ENCODE data around the gene CCL25.
"Not testable (repeated sequence)": the region's sequence is repeated elsewhere in the genome, so short reads cannot be mapped to it uniquely, and the experiment has no call there.

The CCL25 gene

GRCh38 chr19:8088752-8089663 is 36.4 kb downstream of the CCL25 start:
- DNase-seq: no peak

- no peak for DNase-seq
Observed at GRCh38 chr19:8089664-8090601, 37.4 kb downstream of the CCL25 start.

- DNase-seq: no peak
Observed at GRCh38 chr19:8090950-8091349, 38.4 kb downstream of the CCL25 start.

- no peak for DNase-seq
Observed at GRCh38 chr19:8093740-8094139, 41.2 kb downstream of the CCL25 start.

GRCh38 chr19:8094336-8094735 is 41.8 kb downstream of the CCL25 start:
- DNase-seq: no peak

- DNase-seq: no peak
Observed at GRCh38 chr19:8095354-8095886, 42.9 kb downstream of the CCL25 start.

- peak; percentile 34 for DNase-seq
Observed at GRCh38 chr19:8096071-8096470, 43.5 kb downstream of the CCL25 start.

- DNase-seq: no peak
Observed at GRCh38 chr19:8097198-8097597, 44.6 kb downstream of the CCL25 start.

GRCh38 chr19:8097681-8098567 is 45.4 kb downstream of the CCL25 start:
- DNase-seq: no peak

- DNase-seq: no peak
Observed at GRCh38 chr19:8101311-8101710, 48.8 kb downstream of the CCL25 start.

GRCh38 chr19:8101910-8102309 is 49.4 kb downstream of the CCL25 start:
- not testable (repeated sequence) for DNase-seq

GRCh38 chr19:8105471-8105870 is 52.9 kb downstream of the CCL25 start:
- no peak for DNase-seq

- no peak for DNase-seq
Observed at GRCh38 chr19:8107301-8107903, 54.8 kb downstream of the CCL25 start.

GRCh38 chr19:8108560-8109445 is 56.2 kb downstream of the CCL25 start:
- DNase-seq: no peak

GRCh38 chr19:8109455-8109854 is 56.9 kb downstream of the CCL25 start:
- DNase-seq: no peak

- no peak for DNase-seq
Observed at GRCh38 chr19:8109890-8110662, 57.5 kb downstream of the CCL25 start.

GRCh38 chr19:8110931-8111330 is 58.4 kb downstream of the CCL25 start:
- DNase-seq: no peak

GRCh38 chr19:8111376-8111775 is 58.8 kb downstream of the CCL25 start:
- DNase-seq: no peak

All from hematopoietic multipotent progenitor cell treated with erythropoietin and hydrocortisone succinate and interleukin-3 and kit ligand, for 6 days (in vitro differentiated cells).